ENCODE measurements around the gene PREPL. TPM values are rescaled to one million over a fixed set of nuclear protein-coding genes. Genes with fewer than 3 reads are reported as not detected.
A peak's percentile ranks its signal among the peaks of the same experiment; 100 is the strongest.

Gene PREPL
- total RNA-seq, 1 donor from 2014 or later, result 62.7 TPM

GRCh38 chr2:44295633-44296359, 65.5 kb downstream of the PREPL start:
- DNase-seq (ENCODE audit: low spot score), result no peak

- no peak for DNase-seq (ENCODE audit: low spot score)
Observed at GRCh38 chr2:44295113-44295512, 66.2 kb downstream of the PREPL start.

- DNase-seq (ENCODE audit: low spot score), result peak; percentile 92
Observed at GRCh38 chr2:44291281-44292248, 69.7 kb downstream of the PREPL start.

- no peak for DNase-seq (ENCODE audit: low spot score)
Observed at GRCh38 chr2:44290261-44290660, 71.0 kb downstream of the PREPL start.

GRCh38 chr2:44286884-44287638, 74.2 kb downstream of the PREPL start:
- DNase-seq (ENCODE audit: low spot score), result peak; percentile 24

GRCh38 chr2:44286119-44286883, 75.0 kb downstream of the PREPL start:
- DNase-seq (ENCODE audit: low spot score), result no peak

GRCh38 chr2:44285174-44285573, 76.1 kb downstream of the PREPL start:
- no peak for DNase-seq (ENCODE audit: low spot score)

GRCh38 chr2:44283116-44283666, 78.1 kb downstream of the PREPL start:
- no peak for DNase-seq (ENCODE audit: low spot score)

- DNase-seq (ENCODE audit: low spot score), result no peak
Observed at GRCh38 chr2:44280869-44281268, 80.4 kb downstream of the PREPL start.

- no peak for DNase-seq (ENCODE audit: low spot score)
Observed at GRCh38 chr2:44277541-44277940, 83.8 kb downstream of the PREPL start.

GRCh38 chr2:44275927-44276303, 85.4 kb downstream of the PREPL start:
- DNase-seq (ENCODE audit: low spot score), result no peak

- DNase-seq (ENCODE audit: low spot score), result no peak
Observed at GRCh38 chr2:44273596-44273995, 87.7 kb downstream of the PREPL start.

GRCh38 chr2:44273076-44273475, 88.2 kb downstream of the PREPL start:
- DNase-seq (ENCODE audit: low spot score), result no peak

GRCh38 chr2:44271296-44271695, 90.0 kb downstream of the PREPL start:
- DNase-seq (ENCODE audit: low spot score), result no peak

- no peak for DNase-seq (ENCODE audit: low spot score)
Observed at GRCh38 chr2:44269831-44270230, 91.5 kb downstream of the PREPL start.

- DNase-seq (ENCODE audit: low spot score), result no peak
Observed at GRCh38 chr2:44267796-44268648, 93.3 kb downstream of the PREPL start.
